GM18508 (cell line): ENCODE results near the gene ARMC9.
"Not testable (repeated sequence)": the region's sequence is repeated elsewhere in the genome, so short reads cannot be mapped to it uniquely, and the experiment has no call there.

Source experiments
- ATAC-seq: cut with Tn5 transposase; IDR thresholded peaks from one replicate; pipeline ENCODE4 v1.9.1; 2021; ENCODE audit warnings: moderate number of reproducible peaks; ENCODE audit not compliant: insufficient read depth, unreplicated experiment

ARMC9 gene

GRCh38 chr2:231198291-231199173 lies at the start of gene ARMC9:
TSS of gene ARMC9 (plus strand) at chr2:231198631. CDS start at chr2:231206239, 7,608 bp downstream.
- peak; percentile 72 for ATAC-seq

GRCh38 chr2:231152800-231153557 lies 45.5 kb upstream of the ARMC9 start:
- no peak for ATAC-seq

- ATAC-seq, result no peak
Observed at GRCh38 chr2:231159306-231159705, 39.1 kb upstream of the ARMC9 start.

GRCh38 chr2:231160701-231161100 lies 37.7 kb upstream of the ARMC9 start:
- no peak for ATAC-seq

- no peak for ATAC-seq
Observed at GRCh38 chr2:231161252-231161839, 37.1 kb upstream of the ARMC9 start.

- no peak for ATAC-seq
Observed at GRCh38 chr2:231161877-231162329, 36.5 kb upstream of the ARMC9 start.

GRCh38 chr2:231163011-231163410 lies 35.4 kb upstream of the ARMC9 start:
- no peak for ATAC-seq

- no peak for ATAC-seq
Observed at GRCh38 chr2:231163414-231164095, 34.9 kb upstream of the ARMC9 start.

- ATAC-seq, result no peak
Observed at GRCh38 chr2:231167745-231168459, 30.5 kb upstream of the ARMC9 start.

GRCh38 chr2:231168460-231169139 lies 29.8 kb upstream of the ARMC9 start:
- no peak for ATAC-seq

GRCh38 chr2:231169488-231169887 lies 28.9 kb upstream of the ARMC9 start:
- ATAC-seq, result no peak

- no peak for ATAC-seq
Observed at GRCh38 chr2:231170055-231170454, 28.4 kb upstream of the ARMC9 start.

GRCh38 chr2:231172025-231172424 lies 26.4 kb upstream of the ARMC9 start:
- no peak for ATAC-seq

- ATAC-seq, result no peak
Observed at GRCh38 chr2:231174211-231174651, 24.2 kb upstream of the ARMC9 start.

GRCh38 chr2:231176066-231176465 lies 22.4 kb upstream of the ARMC9 start:
- no peak for ATAC-seq

GRCh38 chr2:231177156-231178025 lies 21.0 kb upstream of the ARMC9 start:
- ATAC-seq, result no peak

- ATAC-seq, result not testable (repeated sequence)
Observed at GRCh38 chr2:231178805-231179204, 19.6 kb upstream of the ARMC9 start.

GRCh38 chr2:231181860-231182512 lies 16.4 kb upstream of the ARMC9 start:
- ATAC-seq, result peak; percentile 49
